GM18951 (cell line): ENCODE data around the gene SGCA.

Experiments used
- POLR2A ChIP-seq: IDR thresholded peaks from 4 replicates; pipeline ENCODE4 v1.6.1; 2011; ENCODE audit warnings: mild to moderate bottlenecking; ENCODE audit not compliant: insufficient read length, insufficient read depth; ENCODE audit errors: extremely low read depth
- in situ Hi-C: fragments of 300-500 bp; cut with MboI; formaldehyde crosslinking; loops from one replicate; pipeline ENCODE4 v1.12.0; 2022; ENCODE audit warnings: low sequenced_read_pairs, mixed read lengths, inconsistent platforms; ENCODE audit not compliant: unreplicated experiment

Gene SGCA

DNA sequence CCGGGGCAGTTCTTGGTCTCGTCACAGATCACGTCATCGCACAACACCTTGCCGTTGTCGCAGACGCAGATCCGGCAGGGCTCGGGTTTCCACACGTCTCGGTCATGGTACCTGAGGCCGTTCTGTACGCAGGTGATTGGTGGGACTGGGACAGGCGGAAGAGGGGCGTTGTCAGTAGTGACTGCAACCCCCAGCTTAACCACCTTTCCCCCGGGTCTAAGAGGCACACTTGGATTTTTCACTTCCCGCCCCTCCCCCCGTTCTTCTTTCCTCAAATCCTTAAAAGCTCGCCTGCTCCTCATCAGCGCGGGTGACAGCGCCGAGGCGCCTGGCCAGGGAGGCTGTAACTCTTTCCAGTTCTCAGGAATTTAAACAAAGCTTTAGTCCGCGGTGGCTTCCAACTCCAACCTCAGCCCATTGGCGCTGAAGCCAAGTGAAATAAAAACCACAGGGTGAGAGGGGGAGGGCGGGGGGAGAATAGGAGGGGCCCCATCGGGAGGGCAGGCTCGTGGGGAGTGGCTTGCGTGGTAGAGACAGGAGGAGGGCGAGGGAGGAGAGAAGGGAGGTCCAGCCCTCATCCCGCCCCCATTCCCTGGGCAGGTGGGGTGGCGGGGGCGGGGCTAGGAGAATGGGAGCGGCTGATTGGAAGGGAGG is 34.1 kb downstream of the SGCA start:
- TF ChIP-seq POLR2A, result no peak
- in situ Hi-C loops, result loop anchor here (10.0 kb wide), 2 partner anchors 75 to 95 kb away; partner anchors contain the start of gene TMEM92

DNA sequence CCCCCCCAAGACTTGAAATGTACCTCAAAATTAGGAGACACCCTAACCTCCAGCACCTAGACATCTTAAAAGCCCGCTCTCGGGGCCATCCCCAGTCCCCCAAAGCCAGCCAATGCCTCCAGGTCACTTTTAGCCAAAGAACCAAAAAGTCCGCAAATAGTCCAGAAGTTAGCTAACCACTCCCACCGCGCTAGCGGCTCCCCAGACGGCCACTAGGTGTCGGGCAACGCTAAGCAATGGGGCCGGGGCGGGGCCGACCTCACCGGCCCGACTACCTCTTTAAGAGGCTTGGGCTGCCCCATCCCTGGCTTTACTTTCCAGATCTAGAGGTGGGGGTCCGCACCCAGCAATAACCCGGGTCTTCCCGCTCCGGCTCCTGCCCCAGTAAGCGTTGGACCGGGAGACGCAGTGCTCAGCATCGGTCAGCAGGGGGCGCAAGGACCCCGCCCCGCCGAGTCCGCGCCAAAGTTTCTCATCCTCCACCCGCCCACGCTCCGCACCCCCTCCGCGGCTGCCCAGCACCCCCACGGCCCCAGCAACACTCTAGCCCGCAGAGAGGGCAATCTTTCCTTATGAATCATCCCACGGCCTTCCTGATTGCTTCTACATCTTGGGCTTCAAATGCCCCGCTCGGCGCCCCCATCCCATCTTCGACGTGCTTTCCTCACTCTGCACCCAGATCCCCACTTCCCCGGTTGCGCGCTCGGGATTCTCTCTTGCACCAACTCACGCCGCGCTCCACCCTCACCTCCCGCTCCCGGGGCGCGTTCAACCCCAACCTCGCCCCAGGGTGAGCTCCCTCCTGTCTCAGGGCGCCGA is 34.9 kb downstream of the SGCA start:
- no peak for TF ChIP-seq POLR2A
- in situ Hi-C loops, result loop anchor here (10.0 kb wide), 1 partner anchor 74 kb away; the partner anchor contains the start of gene TMEM92

DNA sequence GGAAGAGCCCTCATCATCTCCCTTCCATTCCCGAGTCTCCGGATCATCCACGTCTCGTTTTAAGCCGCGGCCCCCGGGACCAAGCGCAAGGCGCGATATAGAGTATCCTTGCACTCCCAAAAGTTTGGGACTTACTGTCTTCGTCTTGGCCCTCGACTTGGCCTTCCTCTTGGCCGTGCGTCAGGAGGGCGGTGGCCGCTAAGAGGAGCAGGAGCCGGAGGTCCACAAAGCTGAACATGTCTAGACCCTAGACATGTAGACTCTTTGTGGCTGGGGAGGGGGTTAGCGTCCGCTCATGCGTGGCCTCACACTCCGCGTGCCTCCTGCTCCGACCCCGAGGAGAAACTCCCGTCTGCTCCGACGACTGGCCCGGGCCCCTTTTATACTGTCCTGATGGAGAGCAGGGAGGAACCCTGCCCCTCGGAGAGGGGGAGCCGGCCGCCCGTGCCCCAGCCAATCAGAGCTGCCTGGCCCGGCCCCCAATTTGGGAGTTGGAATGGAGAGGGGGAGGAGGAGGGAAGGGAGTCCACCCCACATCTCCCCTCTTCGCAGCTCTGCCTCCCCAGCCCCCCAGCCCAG is 35.6 kb downstream of the SGCA start, which contains the start of gene COL1A1:
Gene COL1A1, minus strand, starts transcription at position 356 of the 579 bp plus-strand sequence. Its CDS starts 118 bp downstream, at position 238.
- TF ChIP-seq POLR2A, result no peak
- in situ Hi-C loops, result loop anchor here (10.0 kb wide), 1 partner anchor 73 kb away; the partner anchor contains the start of gene TMEM92

DNA sequence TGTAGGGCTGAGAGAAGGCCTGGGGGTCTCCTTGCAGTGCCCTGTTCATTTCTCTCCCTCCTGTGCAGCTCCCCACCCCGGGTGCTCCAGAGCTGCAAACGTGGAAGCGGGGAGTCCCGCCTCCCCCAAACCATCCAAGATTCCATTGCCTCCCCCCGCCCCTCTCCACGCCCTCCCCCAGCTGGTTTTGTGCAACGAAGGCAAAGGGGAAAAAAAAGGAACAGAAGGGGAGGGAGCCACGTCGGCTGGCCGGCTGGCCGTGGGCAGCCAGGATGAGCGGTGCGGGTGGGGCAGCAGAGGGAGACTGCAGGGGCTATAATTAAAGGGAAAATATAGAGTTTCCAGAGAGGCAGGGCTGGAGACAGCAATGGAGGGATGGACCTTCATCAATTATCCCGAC is 37.3 kb downstream of the SGCA start:
- in situ Hi-C loops, result loop anchor here (10.0 kb wide), 1 partner anchor 72 kb away; the partner anchor contains the start of gene TMEM92
- TF ChIP-seq POLR2A, result no peak

DNA sequence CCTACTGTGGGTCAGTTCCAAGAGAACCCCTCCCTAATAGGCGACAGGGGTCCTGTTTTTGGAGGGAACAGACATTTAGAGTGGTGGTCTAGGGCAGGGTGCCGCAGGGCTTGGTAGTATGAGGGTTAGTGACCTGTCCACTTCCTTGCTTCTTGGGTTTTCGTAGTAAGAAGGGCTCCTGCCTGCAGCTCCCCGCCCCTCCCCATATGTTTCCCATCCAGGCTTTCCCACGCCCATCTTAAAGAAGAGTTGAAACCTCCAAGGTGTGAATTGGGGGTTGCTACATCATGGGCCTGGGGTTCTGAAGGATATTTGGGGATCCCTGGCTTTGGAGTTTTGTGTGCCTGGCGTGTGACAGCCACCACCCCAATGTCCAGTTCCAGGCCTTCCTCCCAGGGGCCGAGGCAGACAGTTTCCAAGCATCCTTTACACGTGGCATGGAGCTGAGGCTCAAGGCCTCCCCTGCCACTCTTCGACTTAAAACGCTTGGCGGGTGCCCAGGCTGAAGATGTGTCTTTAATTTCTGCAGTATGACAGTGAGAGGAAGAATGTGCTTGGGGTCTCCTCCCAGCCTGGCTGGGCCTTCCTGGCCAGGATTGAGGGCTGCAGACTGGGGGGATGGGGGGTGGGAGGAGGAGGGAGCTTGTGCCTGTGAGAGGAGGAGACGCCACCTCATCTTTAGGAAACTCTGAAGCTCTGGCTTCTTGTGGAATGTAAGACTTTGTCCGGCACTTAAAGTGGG is 38.0 kb downstream of the SGCA start:
- in situ Hi-C loops, result loop anchor here (10.0 kb wide), 1 partner anchor 71 kb away; the partner anchor contains the start of gene TMEM92
- no peak for TF ChIP-seq POLR2A

DNA sequence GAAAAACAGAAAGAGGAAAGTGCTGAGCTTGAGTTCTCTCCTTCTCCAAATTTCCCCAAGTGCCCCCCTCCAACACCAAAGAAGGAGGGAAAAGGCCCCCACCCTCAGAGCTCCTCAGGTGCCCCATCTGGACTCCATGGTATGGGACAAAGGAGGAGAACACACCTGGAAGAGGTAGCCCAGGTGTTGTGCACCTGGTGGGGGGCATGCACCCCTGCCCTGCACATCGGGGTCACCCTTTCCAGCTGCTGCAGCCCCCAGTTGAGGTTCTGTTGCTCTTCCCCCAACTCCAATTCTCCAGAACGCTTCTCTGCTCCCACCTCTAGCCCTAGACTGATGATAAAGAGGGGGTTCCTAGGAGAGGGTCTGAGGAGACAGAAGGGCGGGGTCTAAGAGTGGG is 38.6 kb downstream of the SGCA start:
- TF ChIP-seq POLR2A, result no peak
- in situ Hi-C loops, result loop anchor here (10.0 kb wide), 1 partner anchor 70 kb away; the partner anchor contains the start of gene TMEM92

DNA sequence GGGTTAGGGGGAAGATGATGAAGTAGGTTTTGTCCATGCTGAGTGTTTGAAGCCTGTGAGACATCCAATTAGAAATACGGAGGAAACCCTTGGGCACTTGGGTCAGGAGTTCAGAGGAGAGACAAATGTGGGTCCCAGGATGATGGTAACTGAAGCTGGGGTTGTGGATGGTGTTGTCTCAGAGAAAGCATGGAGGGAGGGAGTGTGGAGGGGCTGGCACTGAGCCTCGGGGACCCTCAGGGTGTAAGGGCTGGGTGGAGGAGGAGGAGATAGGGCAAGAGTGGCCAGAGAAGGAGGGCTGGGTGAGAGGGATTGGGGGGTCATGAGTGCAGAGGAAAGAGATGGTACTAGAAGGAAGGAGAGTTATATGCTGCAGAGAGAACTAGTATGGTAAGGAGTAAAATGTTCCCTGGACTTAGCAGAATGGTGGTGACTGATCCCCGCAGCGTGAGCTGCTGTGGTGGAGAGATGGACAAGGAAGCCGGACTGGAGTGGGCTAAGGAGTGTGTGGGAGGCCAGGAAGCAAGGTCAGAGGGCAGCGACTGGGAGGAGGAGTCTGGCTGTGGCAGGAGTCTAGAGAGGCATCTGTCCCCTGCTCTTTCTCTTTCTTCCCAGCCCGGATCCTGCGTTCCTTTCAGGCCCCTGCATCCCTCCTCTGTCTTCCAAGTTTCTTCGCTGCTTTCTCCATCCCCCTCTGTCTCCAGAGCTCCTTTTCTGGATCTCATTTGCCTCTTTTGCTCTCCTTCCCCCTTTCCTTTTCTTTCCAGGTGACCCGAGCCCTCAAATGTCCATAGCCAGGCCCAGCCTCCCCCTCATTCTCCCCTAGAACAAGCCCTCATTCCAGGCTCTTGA is 39.5 kb downstream of the SGCA start:
- in situ Hi-C loops, result loop anchor here (10.0 kb wide), 1 partner anchor 69 kb away; the partner anchor contains the start of gene TMEM92
- TF ChIP-seq POLR2A, result no peak

DNA sequence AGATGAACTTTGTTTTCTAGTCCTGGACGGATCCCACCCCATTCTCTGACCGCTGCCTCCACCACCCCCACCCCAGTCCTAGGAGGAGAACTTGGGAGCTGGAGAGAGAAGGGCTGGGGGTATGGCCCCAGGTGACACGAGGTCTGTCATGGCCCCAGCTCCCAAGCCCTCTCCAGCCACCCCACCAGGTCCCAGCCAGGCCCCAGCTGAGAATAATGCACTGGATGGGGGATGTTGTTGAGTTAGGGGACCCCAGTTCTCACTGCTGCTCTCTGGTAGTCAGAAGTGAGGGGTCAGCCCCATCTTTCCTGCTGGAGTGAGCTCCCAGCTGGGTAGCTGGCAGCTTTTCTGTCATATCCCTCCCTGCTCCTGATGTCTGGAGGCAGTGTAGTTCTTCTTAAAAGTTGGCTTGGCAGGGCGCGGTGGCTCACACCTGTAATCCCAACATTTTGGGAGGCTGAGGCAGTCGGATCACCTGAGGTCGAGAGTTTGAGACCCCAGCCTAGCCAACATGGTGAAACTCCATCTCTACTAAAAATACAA is 40.2 kb downstream of the SGCA start:
- no peak for TF ChIP-seq POLR2A
- in situ Hi-C loops, result loop anchor here (10.0 kb wide), 1 partner anchor 69 kb away; the partner anchor contains the start of gene TMEM92

DNA sequence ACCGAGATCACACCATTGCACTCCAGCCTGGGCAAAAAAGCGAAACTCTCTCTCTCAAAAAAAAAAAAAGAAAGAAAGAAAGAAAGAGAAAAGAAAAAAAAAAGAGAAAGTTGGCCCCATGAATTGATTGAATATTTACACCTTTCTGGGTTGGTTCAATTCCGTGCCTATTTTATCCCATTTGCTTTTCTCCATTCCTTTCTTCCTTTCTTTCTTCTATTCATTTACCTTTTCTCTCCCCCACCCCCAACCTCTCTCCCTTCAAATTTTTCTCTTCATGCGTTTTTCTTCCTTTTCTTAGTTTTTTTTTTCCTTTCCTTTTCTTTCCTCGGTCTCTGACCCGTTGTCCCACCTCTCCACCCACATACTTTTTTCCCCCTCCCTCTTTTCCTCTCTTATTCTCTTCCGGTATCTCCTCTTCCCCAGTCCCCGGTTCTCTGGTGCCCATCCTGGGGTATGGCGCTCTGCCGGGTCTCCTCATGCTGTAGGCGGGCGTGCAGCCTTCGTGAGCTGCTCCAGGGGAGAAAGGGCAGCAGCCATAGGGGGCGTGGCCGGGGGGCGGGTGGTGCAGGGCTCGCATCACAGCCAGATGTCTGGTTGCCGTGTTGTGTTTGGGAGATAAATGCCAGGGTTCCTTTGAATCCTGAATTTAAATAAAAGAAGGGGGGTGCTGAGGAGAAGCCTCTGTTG is 40.9 kb downstream of the SGCA start:
- no peak for TF ChIP-seq POLR2A
- in situ Hi-C loops, result loop anchor here (10.0 kb wide), 1 partner anchor 68 kb away; the partner anchor contains the start of gene TMEM92

DNA sequence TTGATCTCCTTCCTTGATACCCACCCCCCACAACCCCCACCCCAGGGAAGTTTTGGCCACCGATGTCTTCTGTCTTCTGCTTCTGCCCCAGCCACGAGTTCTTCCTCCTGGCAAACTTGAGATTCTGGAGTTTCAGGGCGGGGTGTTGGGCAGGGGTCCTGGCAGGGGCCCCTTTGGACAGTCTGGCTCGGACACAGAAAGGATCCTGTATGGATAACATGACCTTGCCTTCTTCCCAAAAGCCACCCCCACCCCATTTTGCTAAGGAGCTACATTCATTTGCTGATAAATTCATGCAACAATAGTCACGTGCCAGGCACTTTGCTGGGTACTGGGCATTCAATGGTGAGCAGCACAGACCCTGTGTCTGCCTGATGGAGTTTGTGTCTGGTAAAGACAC is 41.5 kb downstream of the SGCA start:
- in situ Hi-C loops, result loop anchor here (10.0 kb wide), 1 partner anchor 67 kb away; the partner anchor contains the start of gene TMEM92
- no peak for TF ChIP-seq POLR2A
